IMR-90 (cell line): ENCODE data around the gene PDE4A. TPM values are rescaled to one million over a fixed set of nuclear protein-coding genes. Genes with fewer than 3 reads are reported as not detected.
"Not testable (repeated sequence)": the region's sequence is repeated elsewhere in the genome, so short reads cannot be mapped to it uniquely, and the experiment has no call there.

Experiments used
- ATAC-seq: fragments of 200-7000 bp; cut with Tn5 transposase; 2 replicates; pipeline ENCODE4 v1.9.1; 2020; ENCODE audit warnings: low read depth, mild to moderate bottlenecking, moderate library complexity
- BruUV-seq: library from RNA; stranded (reverse); fragments of 400-500 nt; replicated peaks from 2 replicates; lab custom pipeline; 2021; lab: Mats Ljungman, UMichigan
- CTCF ChIA-PET: fragments of 300-600 bp; formaldehyde crosslinking; extraction: SDS; loops from one replicate; lab custom pipeline; 2021; ENCODE audit warnings: antibody characterized with exemption; lab: Yijun Ruan, JAX
- POLR2A ChIA-PET: fragments of 300-600 bp; sonication (Branson Sonifier 250); formaldehyde crosslinking; loops from one replicate; lab custom pipeline; 2022; ENCODE audit warnings: antibody characterized with exemption; ENCODE audit not compliant: unreplicated experiment; lab: Charles Lee
- DNase-seq: peaks from one replicate; pipeline ENCODE4 v3.0.0; 2013
- H2AFZ ChIP-seq: replicated peaks from 2 replicates; pipeline ENCODE3; 2013; ENCODE audit warnings: low read length, mild to moderate bottlenecking; ENCODE audit not compliant: poor library complexity
- H2AK5ac ChIP-seq: 2 replicates; pipeline ENCODE4 v1.6.1; 2013; ENCODE audit warnings: low read depth, low read length, inconsistent platforms
- H2AK9ac ChIP-seq: replicated peaks from 2 replicates; pipeline ENCODE3; 2013; ENCODE audit warnings: mild to moderate bottlenecking, low read depth, low read length, moderate library complexity; ENCODE audit not compliant: poor library complexity
- H2BK120ac ChIP-seq: 2 replicates; pipeline ENCODE4 v1.6.1; 2013; ENCODE audit warnings: low read depth, low read length, inconsistent platforms
- H2BK15ac ChIP-seq: 3 replicates; pipeline ENCODE4 v1.6.1; 2013; ENCODE audit warnings: low read depth, low read length, inconsistent platforms
- H2BK20ac ChIP-seq: 2 replicates; pipeline ENCODE4 v1.6.1; 2013; ENCODE audit warnings: low read depth, mild to moderate bottlenecking, inconsistent platforms, low read length, moderate library complexity
- H2BK5ac ChIP-seq: 2 replicates; pipeline ENCODE4 v1.6.1; 2013; ENCODE audit warnings: mild to moderate bottlenecking, low read depth, low read length, inconsistent platforms; ENCODE audit not compliant: poor library complexity, severe bottlenecking
- H3K14ac ChIP-seq: replicated peaks from 2 replicates; pipeline ENCODE4 v1.6.1; 2013; ENCODE audit warnings: low read depth, low read length, inconsistent platforms
- H3K18ac ChIP-seq: 2 replicates; pipeline ENCODE4 v1.6.1; 2013; ENCODE audit warnings: low read depth, low read length, control low read depth
- H3K23ac ChIP-seq: 2 replicates; pipeline ENCODE4 v1.6.1; 2013; ENCODE audit warnings: low read depth, low read length, inconsistent platforms
- H3K27ac ChIP-seq: 2 replicates; pipeline ENCODE4 v1.5.1; 2013; ENCODE audit warnings: mild to moderate bottlenecking, control low read depth, low read length; ENCODE audit not compliant: insufficient read depth
- H3K27me3 ChIP-seq: 2 replicates; pipeline ENCODE4 v1.6.1; 2013; ENCODE audit warnings: low read length; ENCODE audit not compliant: control insufficient read depth, insufficient read depth
- H3K36me3 ChIP-seq: 2 replicates; pipeline ENCODE4 v1.6.1; 2013; ENCODE audit warnings: low read length, mixed read lengths; ENCODE audit not compliant: control insufficient read depth, insufficient read depth
- H3K4ac ChIP-seq: 2 replicates; pipeline ENCODE4 v1.6.1; 2013; ENCODE audit warnings: low read depth, low read length, inconsistent platforms
- H3K4me1 ChIP-seq: 2 replicates; pipeline ENCODE4 v1.6.1; 2013; ENCODE audit warnings: low read length, mixed read lengths; ENCODE audit not compliant: control insufficient read depth, insufficient read depth
- H3K4me2 ChIP-seq: 2 replicates; pipeline ENCODE4 v1.6.1; 2013; ENCODE audit warnings: low read depth, mild to moderate bottlenecking, control low read depth, low read length, moderate library complexity
- H3K4me3 ChIP-seq: 2 replicates; pipeline ENCODE4 v1.5.1; 2013; ENCODE audit warnings: low read depth, mild to moderate bottlenecking, control low read depth, low read length, moderate library complexity; ENCODE audit not compliant: insufficient read depth
- H3K56ac ChIP-seq: 2 replicates; pipeline ENCODE4 v1.6.1; 2013; ENCODE audit warnings: low read length, inconsistent platforms; ENCODE audit not compliant: insufficient read depth; ENCODE audit errors: extremely low read depth
- H3K79me1 ChIP-seq, 2 experiments: 2 replicates each; pipeline ENCODE4 v1.6.1; 2013; ENCODE audit warnings: low read length in 2 of 2, inconsistent platforms in 1 of 2, low read depth in 1 of 2
- H3K9ac ChIP-seq: 2 replicates; pipeline ENCODE4 v1.6.1; 2013; ENCODE audit warnings: low read depth, low read length, control low read depth
- H3K9me1 ChIP-seq: 2 replicates; pipeline ENCODE4 v1.6.1; 2013; ENCODE audit warnings: low read length, inconsistent platforms; ENCODE audit not compliant: insufficient read depth
- H3K9me3 ChIP-seq: 2 replicates; pipeline ENCODE4 v1.6.1; 2013; ENCODE audit warnings: low read length; ENCODE audit not compliant: control insufficient read depth, insufficient read depth
- H4K20me1 ChIP-seq: 2 replicates; pipeline ENCODE4 v1.6.1; 2013; ENCODE audit warnings: low read length, inconsistent platforms; ENCODE audit not compliant: insufficient read depth
- H4K5ac ChIP-seq: 2 replicates; pipeline ENCODE4 v1.6.1; 2013; ENCODE audit warnings: mild to moderate bottlenecking, low read depth, low read length, control low read depth
- H4K8ac ChIP-seq, 2 experiments: 2 replicates each; pipeline ENCODE4 v1.6.1; 2013; ENCODE audit warnings: low read depth in 2 of 2, low read length in 2 of 2, control low read depth in 1 of 2, inconsistent platforms in 1 of 2
- H4K91ac ChIP-seq: 2 replicates; pipeline ENCODE4 v1.6.1; 2013; ENCODE audit warnings: low read depth, low read length, inconsistent platforms; ENCODE audit not compliant: insufficient read depth
- CHD1 ChIP-seq: IDR thresholded peaks from 2 replicates; pipeline ENCODE4 v1.6.1; 2012; ENCODE audit warnings: low read depth, low read length, improper control_type of control experiment
- FOS ChIP-seq: fragments of 150-350 bp; IDR thresholded peaks from 2 replicates; pipeline ENCODE4 v1.6.1; 2016; ENCODE audit warnings: low read depth, low read length
- MXI1 ChIP-seq: IDR thresholded peaks from 2 replicates; pipeline ENCODE4 v1.6.1; 2012; ENCODE audit warnings: low read depth, mild to moderate bottlenecking, low read length, moderate library complexity, borderline replicate concordance
- WGBS, 2 experiments: methylation state at CpG; one replicate each; pipeline versions ENCODE4 v1.1.5 to v1.1.7; 2013; ENCODE audit warnings: missing lambda C conversion rate in 2 of 2; ENCODE audit not compliant: insufficient read length in 1 of 2; ENCODE audit errors: extremely low coverage in 2 of 2; 5-methylcytosine and 5-hydroxymethylcytosine counted together
- dilution Hi-C: fragments of 300-500 bp; cut with HindIII; formaldehyde crosslinking; loops from one replicate; pipeline ENCODE4 v1.14.3; 2018; ENCODE audit warnings: low sequenced_read_pairs; ENCODE audit not compliant: unreplicated experiment
- in situ Hi-C: fragments of 300-500 bp; cut with MboI; formaldehyde crosslinking; loops from 3 replicates; pipeline ENCODE4 v1.14.3; 2019; ENCODE audit warnings: low sequenced_read_pairs, inconsistent platforms, mixed read lengths
- intact Hi-C: fragments of 100-400 bp; cut with micrococcal nuclease; formaldehyde crosslinking; loops from 2 replicates; pipeline ENCODE4 v1.10.0; 2022
- polyA plus RNA-seq, 3 experiments: library from polyadenylated mRNA; depleted of rRNA; stranded (reverse); fragments of >200 nt; gene quantifications; 2 replicates each; pipeline ENCODE4 v1.2.3, GENCODE V29; 2012; ENCODE audit warnings: low replicate concordance in 1 of 3
- total RNA-seq: library from RNA; depleted of rRNA; stranded (reverse); fragments of >200 nt; gene quantifications from 2 replicates; pipeline ENCODE4 v1.2.3, GENCODE V29; 2012

PDE4A gene
- total and polyA plus RNA-seq, 2 of the 4 experiments (the other 2 are of a cell fraction): 1.8 to 7.0 TPM

DNA sequence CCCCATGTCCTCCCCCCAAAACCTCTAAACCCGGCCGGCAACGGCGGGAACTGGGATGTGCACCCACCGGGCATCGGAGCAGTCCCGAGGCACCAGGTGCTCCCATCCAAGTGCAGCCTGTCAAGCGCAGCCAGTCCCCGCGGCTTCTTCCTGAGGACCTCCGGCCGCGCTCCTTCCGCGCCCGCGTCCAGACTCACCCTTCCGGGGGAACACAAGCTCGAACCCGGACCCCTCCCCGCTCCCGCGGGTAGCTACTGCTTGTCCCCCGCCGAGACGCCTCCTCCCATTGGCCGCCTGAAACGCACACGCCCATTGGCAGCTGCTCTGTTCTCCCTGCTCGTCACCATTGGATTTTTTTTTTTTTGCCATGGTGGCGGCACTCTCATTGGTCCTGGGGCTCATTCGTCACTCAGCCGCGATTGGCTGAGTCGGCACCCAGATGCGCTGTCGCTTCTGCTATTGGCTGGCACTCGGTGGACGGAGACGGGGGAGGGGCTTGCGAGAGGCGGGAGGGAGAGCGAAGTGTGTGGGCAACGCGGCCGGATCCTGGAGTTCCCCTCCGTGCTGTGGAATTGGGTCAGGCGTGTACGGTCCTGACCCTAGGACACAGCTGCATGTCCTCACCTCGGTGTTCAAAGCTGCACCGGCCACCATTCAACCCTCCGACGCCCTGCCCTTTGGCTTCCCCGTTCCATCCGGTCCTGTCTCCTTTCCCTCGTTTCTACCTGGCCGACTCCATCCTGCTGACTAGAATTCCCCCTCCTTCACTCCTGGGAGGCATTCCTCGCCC is 39.8 kb upstream of the PDE4A start, which contains the start of gene TYK2 (continued):
- 0 out of 2 replicates have a peak, but pooled peaks have one; percentile 29 for TF ChIP-seq MXI1
- no peak for TF ChIP-seq CHD1
- TF ChIP-seq FOS: peak; percentile 77; the same call in 1 of the 2 replicates

DNA sequence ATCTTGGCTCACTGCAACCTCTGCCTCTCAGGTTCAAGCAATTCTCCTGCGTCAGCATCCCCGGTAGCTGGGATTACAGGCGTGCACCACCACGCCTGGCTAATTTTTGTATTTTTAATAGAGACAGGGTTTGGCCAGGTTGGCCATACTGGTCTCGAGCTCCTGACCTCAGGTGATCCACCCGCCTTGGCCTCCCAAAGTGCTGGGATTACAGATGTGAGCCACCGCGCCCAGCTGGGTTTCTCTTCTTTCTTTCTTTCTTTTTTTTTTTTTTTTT is 37.2 kb upstream of the PDE4A start:
- H3K36me3 ChIP-seq, POLR2A ChIA-PET, H3K9me3 ChIP-seq, H3K18ac ChIP-seq, H3K4me3 ChIP-seq, H3K9me1 ChIP-seq, H2AK5ac ChIP-seq, H3K4ac ChIP-seq, H3K4me1 ChIP-seq, H2AFZ ChIP-seq, H4K91ac ChIP-seq, H4K8ac ChIP-seq, H2BK15ac ChIP-seq, H3K23ac ChIP-seq, ATAC-seq, H4K5ac ChIP-seq, H2BK120ac ChIP-seq, H3K56ac ChIP-seq, H3K27ac ChIP-seq, dilution Hi-C loops, H3K4me2 ChIP-seq, BruUV-seq, H2AK9ac ChIP-seq, H3K27me3 ChIP-seq, H4K20me1 ChIP-seq, H2BK20ac ChIP-seq, H3K9ac ChIP-seq, intact Hi-C loops, H2BK5ac ChIP-seq, DNase-seq, H3K14ac ChIP-seq: not testable (repeated sequence)
- in situ Hi-C loops: loop anchor here (10.0 kb wide), 1 partner anchor 458 kb away; no protein-coding TSS in a partner anchor
- CTCF ChIA-PET: interaction anchor here (1.0 kb wide), 1 partner anchor 118 kb away, joined by 3 read pairs; no protein-coding TSS in a partner anchor
- no CpG with 5 or more reads among the region's 8 CpGs for WGBS, 2 experiments
- H3K79me1 ChIP-seq: peaks cover 9 to 23% of the 10 kb centered on the region in 2 experiments; a peak in 3 of 4 replicates
